Gastroesophageal sphincter (tissue), 3 donors: ENCODE data around the gene SOX15.

ENCODE experiments used
- CTCF ChIP-seq, 4 experiments: fragments of 200-600 bp in 2 of 4; fragments of 450-650 bp in 2 of 4; sonication (generic) in 1 of 4; IDR thresholded peaks; one replicate each; pipeline ENCODE4 v1.5.1; 2017 to 2019; ENCODE audit warnings: antibody characterized with exemption in 4 of 4, mild to moderate bottlenecking in 2 of 4, moderate library complexity in 2 of 4
- POLR2A ChIP-seq, 2 donors: fragments of 450-650 bp; IDR thresholded peaks; one replicate each; pipeline ENCODE4 v1.6.1; 2017; ENCODE audit warnings: antibody characterized with exemption in 2 of 2, mild to moderate bottlenecking in 2 of 2, moderate library complexity in 1 of 2

- TF ChIP-seq CTCF (IDR thresholded peaks at IDR 0.05) (no peak), POLR2A (IDR thresholded peaks at IDR 0.05) (peak; percentile 49 to 53)
Measured at GRCh38 chr17:7579001-7579833, 10.7 kb downstream of the SOX15 start, which contains the start of gene CD68.
